Vagina (tissue), 2 donors: ENCODE measurements around the gene MAST4. TPM values are rescaled to one million over a fixed set of nuclear protein-coding genes. Genes with fewer than 3 reads are reported as not detected.

ENCODE experiments used
- DNase-seq, 2 donors: peaks; one replicate each; pipeline ENCODE4 v3.0.0-alpha.2; 2017; ENCODE audit errors: extremely low spot score in 2 of 2
- H3K27ac ChIP-seq: fragments of 200-600 bp; sonication (generic); one replicate; pipeline ENCODE4 v1.5.1; 2019
- H3K27me3 ChIP-seq: fragments of 200-600 bp; sonication (generic); one replicate; pipeline ENCODE4 v1.5.1; 2019
- H3K36me3 ChIP-seq, 2 donors: fragments of 200-600 bp; sonication (generic); one replicate each; pipeline ENCODE4 v1.5.1; 2017 to 2019
- H3K4me1 ChIP-seq: fragments of 200-600 bp; sonication (generic); one replicate; pipeline ENCODE4 v1.5.1; 2019
- H3K4me3 ChIP-seq, 2 donors: fragments of 200-600 bp; sonication (generic); 1 replicate in 1 of 2; 2 replicates in 1 of 2; pipeline ENCODE4 v1.5.1; 2016 to 2019
- H3K9me3 ChIP-seq: fragments of 200-600 bp; sonication (generic); one replicate; pipeline ENCODE4 v1.5.1; 2019
- POLR2A ChIP-seq, 2 donors: fragments of 450-650 bp; IDR thresholded peaks; one replicate each; pipeline ENCODE4 v1.6.1; 2017; ENCODE audit warnings: antibody characterized with exemption in 2 of 2, mild to moderate bottlenecking in 2 of 2, moderate library complexity in 2 of 2
- POLR2AphosphoS5 ChIP-seq, 2 donors: sonication (generic); formaldehyde crosslinking; IDR thresholded peaks; one replicate each; pipeline ENCODE4 v1.9.0; 2017; ENCODE audit warnings: antibody characterized with exemption in 2 of 2, mild to moderate bottlenecking in 2 of 2, low read depth in 1 of 2; ENCODE audit not compliant: insufficient read depth in 1 of 2
- intact Hi-C: fragments of 100-400 bp; cut with DNase I; formaldehyde crosslinking; loops from one replicate; pipeline ENCODE4 v1.15.1; 2023
- total RNA-seq: library from RNA; depleted of rRNA; stranded (reverse); fragments of >200 nt; gene quantifications from one replicate; pipeline ENCODE4 v1.2.3, GENCODE V29; 2016
- TF ChIP-seq, protein P1 (sequence below), 3 experiments: fragments of 450-650 bp in 2 of 3; fragments of 200-600 bp in 1 of 3; sonication (generic) in 1 of 3; IDR thresholded peaks; one replicate each; pipeline ENCODE4 v1.5.1; 2017 to 2019; ENCODE audit warnings: antibody characterized with exemption in 3 of 3, mild to moderate bottlenecking in 2 of 3, moderate library complexity in 2 of 3

MAST4 gene
- total RNA-seq, 1 donor from 2014 or later = 85.9 TPM

DNA sequence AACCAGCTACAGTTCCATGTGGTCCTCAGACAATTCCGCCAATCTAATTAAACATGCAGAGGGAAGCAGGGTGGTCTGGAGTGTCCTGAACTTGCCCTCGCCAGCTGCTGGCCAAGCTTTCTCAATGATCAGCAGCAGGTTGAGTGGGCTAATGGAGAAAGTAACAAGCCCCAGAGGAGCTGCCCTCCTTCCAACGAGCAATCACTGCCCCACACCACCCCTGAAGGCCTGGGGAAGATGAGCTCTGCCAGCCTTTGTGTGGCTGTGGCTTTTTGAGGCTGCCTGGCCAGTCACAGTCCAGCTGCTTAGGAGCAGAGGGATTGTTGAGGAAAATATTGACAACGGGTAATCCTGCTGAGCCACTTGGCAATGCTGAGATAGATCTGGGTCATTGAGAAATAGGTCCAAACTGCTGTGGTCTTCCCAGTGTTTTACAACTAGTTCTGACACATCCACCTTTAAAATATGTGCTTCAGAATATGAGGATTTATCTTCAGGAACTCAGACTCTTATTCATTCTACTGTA, 493.1 kb downstream of the MAST4 start:
- Histone ChIP-seq H3K9me3 (no peaks in the 10 kb centered on the region), H3K4me3 (no peak overlapping the region), H3K27ac (no peak overlapping the region), H3K36me3 (peaks cover 0 to 7% of the 10 kb centered on the region in 2 donors), H3K27me3 (no peaks in the 10 kb centered on the region), H3K4me1 (peaks cover 41% of the 10 kb centered on the region)
- TF ChIP-seq, protein P1, sequence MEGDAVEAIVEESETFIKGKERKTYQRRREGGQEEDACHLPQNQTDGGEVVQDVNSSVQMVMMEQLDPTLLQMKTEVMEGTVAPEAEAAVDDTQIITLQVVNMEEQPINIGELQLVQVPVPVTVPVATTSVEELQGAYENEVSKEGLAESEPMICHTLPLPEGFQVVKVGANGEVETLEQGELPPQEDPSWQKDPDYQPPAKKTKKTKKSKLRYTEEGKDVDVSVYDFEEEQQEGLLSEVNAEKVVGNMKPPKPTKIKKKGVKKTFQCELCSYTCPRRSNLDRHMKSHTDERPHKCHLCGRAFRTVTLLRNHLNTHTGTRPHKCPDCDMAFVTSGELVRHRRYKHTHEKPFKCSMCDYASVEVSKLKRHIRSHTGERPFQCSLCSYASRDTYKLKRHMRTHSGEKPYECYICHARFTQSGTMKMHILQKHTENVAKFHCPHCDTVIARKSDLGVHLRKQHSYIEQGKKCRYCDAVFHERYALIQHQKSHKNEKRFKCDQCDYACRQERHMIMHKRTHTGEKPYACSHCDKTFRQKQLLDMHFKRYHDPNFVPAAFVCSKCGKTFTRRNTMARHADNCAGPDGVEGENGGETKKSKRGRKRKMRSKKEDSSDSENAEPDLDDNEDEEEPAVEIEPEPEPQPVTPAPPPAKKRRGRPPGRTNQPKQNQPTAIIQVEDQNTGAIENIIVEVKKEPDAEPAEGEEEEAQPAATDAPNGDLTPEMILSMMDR (IDR thresholded peaks at IDR 0.05) = no peak
- no peak for TF ChIP-seq POLR2AphosphoS5 (IDR thresholded peaks at IDR 0.05; ENCODE audit: insufficient read depth in 1 of 2, low read depth in 1 of 2)
- no peak for TF ChIP-seq POLR2A (IDR thresholded peaks at IDR 0.05)
- no peak for DNase-seq
- intact Hi-C loops = no loop called here

GRCh38 chr5:67090040-67090439, 493.8 kb downstream of the MAST4 start:
- TF ChIP-seq POLR2A (IDR thresholded peaks at IDR 0.05) = no peak
- TF ChIP-seq POLR2AphosphoS5 (IDR thresholded peaks at IDR 0.05; ENCODE audit: insufficient read depth in 1 of 2, low read depth in 1 of 2) = no peak
- TF ChIP-seq, protein P1 (IDR thresholded peaks at IDR 0.05) = no peak
- DNase-seq = no peak
- intact Hi-C loops = loop anchor here (10.0 kb wide), 1 partner anchor 55 kb away; no protein-coding TSS in a partner anchor
- Histone ChIP-seq H3K27me3 (no peaks in the 10 kb centered on the region), H3K4me1 (peaks cover 49% of the 10 kb centered on the region), H3K9me3 (no peaks in the 10 kb centered on the region), H3K27ac (no peak overlapping the region), H3K36me3 (peaks cover 0 to 7% of the 10 kb centered on the region in 2 donors), H3K4me3 (no peak overlapping the region)

- no peak overlapping the region for H3K4me3 ChIP-seq
- H3K27me3 ChIP-seq = no peaks in the 10 kb centered on the region
- no peaks in the 10 kb centered on the region for H3K9me3 ChIP-seq
- intact Hi-C loops = loop anchor here (10.0 kb wide), 1 partner anchor 56 kb away; no protein-coding TSS in a partner anchor
- H3K4me1 ChIP-seq = peaks cover 53% of the 10 kb centered on the region
- peaks cover 0 to 7% of the 10 kb centered on the region in 2 donors for H3K36me3 ChIP-seq
- H3K27ac ChIP-seq = no peak overlapping the region
- DNase-seq = no peak
- no peak for TF ChIP-seq POLR2A (IDR thresholded peaks at IDR 0.05)
- TF ChIP-seq, protein P1 (IDR thresholded peaks at IDR 0.05) = no peak
- TF ChIP-seq POLR2AphosphoS5 (IDR thresholded peaks at IDR 0.05; ENCODE audit: insufficient read depth in 1 of 2, low read depth in 1 of 2) = no peak
Observed at GRCh38 chr5:67090593-67090992, 494.4 kb downstream of the MAST4 start.

DNA sequence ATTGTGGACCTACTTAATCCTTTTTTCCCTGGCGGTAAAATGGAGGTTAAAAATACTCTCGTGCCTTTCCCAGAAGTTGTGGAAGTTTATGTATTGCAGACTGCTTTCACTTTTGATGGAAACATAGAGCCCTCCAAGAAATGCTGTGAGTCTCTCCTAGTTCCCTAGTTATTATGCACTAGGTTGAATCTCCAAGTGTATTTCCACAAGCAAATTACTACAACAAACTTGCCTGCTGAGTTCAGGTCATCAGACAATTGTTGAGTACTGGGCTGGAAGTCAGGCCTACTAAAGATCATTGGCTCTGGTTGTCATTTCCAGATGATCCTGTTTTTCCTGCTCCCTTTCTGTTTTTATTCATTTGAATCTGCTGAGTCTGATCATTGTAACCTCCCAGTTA, 496.3 kb downstream of the MAST4 start:
- Histone ChIP-seq H3K36me3 (peaks cover 0 to 7% of the 10 kb centered on the region in 2 donors), H3K4me3 (no peak overlapping the region), H3K27me3 (no peaks in the 10 kb centered on the region), H3K27ac (no peak overlapping the region), H3K4me1 (peaks cover 61% of the 10 kb centered on the region), H3K9me3 (no peaks in the 10 kb centered on the region)
- TF ChIP-seq, protein P1 (IDR thresholded peaks at IDR 0.05) = no peak
- peak in 1 of 2 donors; percentile 39 for TF ChIP-seq POLR2AphosphoS5 (IDR thresholded peaks at IDR 0.05; ENCODE audit: insufficient read depth in 1 of 2, low read depth in 1 of 2)
- DNase-seq = no peak
- intact Hi-C loops = loop anchor here (10.0 kb wide), 1 partner anchor 58 kb away; no protein-coding TSS in a partner anchor

DNA sequence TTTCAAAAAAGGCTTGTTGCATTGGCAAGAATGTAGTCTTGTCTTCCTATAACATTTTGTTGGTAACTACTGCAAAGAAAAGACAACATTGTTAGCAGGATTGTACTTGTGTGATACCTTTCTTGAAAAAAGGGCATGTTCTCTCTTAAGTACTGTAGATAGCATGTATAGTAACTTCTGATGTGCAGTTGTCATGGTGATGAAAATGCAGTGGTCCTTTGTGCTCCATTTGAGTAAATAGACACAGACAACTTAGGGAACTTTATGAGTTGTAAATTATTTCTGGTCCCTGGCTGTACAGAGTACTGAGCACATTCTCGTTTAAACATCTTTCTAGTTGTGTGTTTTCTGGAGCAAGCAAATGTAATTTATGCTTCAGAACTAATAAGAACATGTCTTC, 497.1 kb downstream of the MAST4 start:
- Histone ChIP-seq H3K36me3 (peaks cover 0 to 7% of the 10 kb centered on the region in 2 donors), H3K27ac (no peak overlapping the region), H3K27me3 (no peaks in the 10 kb centered on the region), H3K9me3 (no peaks in the 10 kb centered on the region), H3K4me1 (peaks cover 61% of the 10 kb centered on the region), H3K4me3 (no peak overlapping the region)
- intact Hi-C loops = loop anchor here (10.0 kb wide), 1 partner anchor 58 kb away; no protein-coding TSS in a partner anchor
- TF ChIP-seq, protein P1 (IDR thresholded peaks at IDR 0.05) = no peak
- TF ChIP-seq POLR2AphosphoS5 (IDR thresholded peaks at IDR 0.05; ENCODE audit: insufficient read depth in 1 of 2, low read depth in 1 of 2) (no peak), POLR2A (IDR thresholded peaks at IDR 0.05) (no peak)
- no peak for DNase-seq
